Measurements from ENCODE around the gene STRIP1.
"Not testable (repeated sequence)": the region's sequence is repeated elsewhere in the genome, so short reads cannot be mapped to it uniquely, and the experiment has no call there.

STRIP1 gene

DNA sequence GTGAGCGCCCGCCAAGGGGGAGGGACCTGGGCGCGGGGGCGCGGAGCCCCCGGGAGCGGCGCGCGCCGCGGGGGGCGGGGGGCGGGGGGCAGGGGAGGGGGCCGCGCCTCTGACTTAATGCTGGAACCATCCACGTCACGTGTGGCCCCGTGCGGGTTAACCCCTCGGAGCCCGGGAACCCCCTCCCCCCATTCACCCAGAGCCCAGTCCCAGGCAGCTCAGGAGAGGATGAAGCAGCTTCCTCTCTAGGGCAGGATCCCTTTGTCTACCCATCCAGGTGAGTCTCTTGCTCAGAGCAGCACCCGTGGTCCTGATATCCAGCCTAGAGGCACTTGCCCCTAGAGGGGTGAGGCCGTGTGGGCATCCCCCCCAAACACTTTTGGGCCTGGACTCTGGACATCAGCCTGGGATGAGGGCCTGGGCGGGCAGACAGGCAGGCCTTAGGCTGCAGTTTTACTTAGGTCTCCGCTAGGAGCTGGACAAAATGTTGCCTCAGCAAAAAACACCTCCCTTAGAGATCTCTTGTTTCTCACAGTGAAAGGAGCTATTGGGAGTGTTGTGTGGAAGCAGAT, 36.3 kb downstream of the STRIP1 start, which contains the start of gene ALX3:
Gene ALX3, minus strand, starts transcription at position 2 of the 572 bp plus-strand sequence. CDS start 60 bp downstream, outside the sequence.
- DNase-seq, result no peak

DNA sequence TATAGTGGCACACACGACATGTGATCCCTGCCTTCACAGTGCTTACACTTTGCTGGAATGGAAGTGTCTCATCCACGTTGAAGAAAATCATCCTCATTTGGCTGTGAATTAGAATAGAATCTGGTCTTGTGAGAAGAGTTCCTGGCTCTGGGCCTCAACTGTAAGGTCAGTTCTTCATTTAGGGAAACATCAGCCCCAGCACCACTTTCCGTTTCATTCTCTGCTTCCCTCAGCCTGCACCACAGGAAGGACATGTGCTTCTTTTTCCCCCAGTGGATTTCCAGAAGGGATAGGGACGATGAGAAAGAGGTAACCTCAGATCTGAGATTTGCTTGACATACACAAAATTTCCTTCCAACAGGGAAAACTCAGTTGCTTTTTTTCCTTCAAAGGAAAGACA, 39.7 kb downstream of the STRIP1 start:
- DNase-seq, result no peak

DNA sequence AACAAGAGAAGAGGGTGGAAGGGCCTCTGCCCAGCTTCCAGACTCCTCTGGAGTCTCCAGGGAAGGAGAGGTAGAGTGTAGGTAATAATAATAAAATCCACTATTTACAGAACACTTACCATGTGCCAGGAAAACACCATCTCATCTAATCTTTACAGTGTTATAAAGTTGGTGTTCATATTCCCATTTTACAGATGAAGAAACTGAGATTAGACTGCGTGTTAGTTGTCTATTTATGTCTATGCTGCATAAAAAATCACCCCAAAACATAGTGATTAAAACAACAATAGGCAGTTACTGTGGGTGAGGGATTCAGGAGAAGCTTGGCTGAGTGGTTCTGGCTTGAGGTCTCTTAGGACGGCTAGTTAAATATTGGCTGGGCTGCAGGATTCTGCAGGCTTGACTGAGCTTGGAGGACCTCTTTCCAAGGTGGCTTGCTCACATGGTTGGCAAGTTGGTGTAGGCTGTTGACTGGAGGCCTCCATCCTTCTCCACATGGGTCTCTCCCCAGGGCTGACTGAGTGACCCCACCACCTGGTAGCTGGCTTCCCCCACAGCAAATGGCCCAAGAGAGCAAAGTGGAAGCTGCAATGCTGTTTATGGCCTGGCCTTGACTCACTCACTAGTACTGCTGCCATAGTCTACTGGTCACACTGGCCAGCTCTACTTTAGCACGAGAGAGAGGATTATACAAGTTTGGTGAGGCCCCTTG, 42.5 kb downstream of the STRIP1 start:
- DNase-seq, result no peak

DNA sequence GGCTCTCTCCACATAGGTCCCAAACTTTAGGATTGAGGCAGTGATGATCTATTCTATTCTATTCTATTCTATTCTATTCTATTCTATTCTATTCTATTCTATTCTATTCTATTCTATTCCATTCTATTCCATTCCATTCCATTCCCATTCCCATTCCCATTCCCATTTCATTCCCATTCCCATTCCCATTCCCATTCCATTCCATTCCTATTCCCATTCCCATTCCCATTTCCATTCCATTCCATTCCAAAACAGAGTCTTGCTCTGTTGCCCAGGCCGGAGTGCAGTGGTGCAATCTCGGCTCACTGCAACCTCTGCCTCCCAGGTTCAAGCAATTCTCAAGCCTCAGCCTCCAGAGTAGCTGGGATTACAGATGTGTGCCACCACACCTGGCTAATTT, 45.6 kb downstream of the STRIP1 start:
- not testable (repeated sequence) for DNase-seq

DNA sequence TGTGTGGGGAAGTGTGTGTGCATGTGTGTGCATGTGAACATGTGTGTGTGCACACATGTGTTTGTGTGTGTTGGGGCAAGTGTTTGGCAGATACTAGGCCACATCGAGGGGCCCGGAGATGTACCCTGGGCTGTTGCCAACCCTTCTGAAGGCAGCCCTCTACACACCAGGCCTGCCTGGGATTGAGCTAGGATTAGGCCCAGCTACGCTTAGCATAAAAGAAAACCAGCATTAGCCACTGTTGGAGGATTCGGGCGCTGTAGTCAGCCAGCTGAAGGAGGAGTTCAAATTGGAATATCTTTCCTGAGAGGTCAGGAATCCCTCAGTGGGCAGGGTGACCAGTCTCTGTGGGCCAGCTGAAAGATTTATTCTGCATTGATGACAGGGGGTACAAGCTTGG, 46.6 kb downstream of the STRIP1 start:
- no peak for DNase-seq

DNA sequence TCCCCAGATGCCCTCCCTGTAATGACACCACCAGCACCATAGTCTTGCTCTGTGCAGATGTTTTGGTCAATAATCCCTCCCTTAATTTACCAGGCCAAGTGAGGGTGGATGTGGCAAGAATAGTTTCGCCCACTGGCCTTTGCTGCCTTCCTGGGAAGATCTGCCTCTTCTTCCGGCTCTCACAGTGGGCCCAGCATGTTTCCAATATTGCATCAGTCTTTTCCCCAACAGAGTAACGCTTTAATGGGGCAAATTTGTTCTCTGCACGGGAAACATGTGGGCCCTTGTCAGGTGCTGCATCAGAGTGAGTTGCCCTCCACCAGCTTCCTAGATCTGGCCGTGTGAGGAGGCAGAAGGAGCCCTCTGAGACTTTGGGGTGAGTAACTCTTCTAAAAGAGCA, 48.1 kb downstream of the STRIP1 start:
- no peak for DNase-seq

DNA sequence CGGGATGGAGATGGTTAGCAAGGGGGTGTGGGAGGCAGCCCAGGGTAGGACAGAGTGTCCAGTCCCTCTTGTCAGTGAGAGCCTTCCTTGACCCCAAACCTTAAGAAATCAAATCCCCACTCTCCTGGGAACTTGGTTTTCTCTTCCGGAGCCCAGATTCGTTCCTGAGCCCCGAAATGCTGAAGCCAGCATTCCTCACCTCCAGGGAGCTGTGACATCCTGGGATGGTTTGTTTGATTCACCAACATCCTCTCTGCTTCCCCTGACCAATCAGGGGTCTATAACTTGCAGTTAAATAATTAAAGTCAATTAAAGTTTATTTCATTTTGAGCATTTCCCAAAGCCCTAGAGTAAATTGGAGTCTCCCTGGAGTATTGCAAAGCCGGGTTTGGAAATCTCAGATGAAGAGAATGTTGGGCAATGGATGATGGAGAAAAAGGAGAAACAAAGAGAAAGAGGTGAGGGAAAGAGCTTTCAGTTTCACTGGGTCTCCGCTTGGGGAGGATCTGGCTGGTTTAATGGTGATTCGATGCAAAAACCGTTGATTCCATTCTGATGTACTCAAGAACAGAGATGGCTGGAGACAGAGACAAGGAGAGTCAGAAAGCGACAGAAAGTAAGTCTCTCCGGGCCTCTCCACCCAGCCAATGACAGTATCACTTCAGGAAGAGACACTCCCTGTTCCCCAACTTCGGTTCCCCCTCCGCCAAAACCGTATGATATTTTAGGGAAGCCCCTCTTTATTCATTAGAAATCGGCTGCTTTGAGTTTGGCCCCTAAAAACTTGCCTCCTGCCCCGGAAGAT, 48.8 kb downstream of the STRIP1 start:
- no peak for DNase-seq

DNA sequence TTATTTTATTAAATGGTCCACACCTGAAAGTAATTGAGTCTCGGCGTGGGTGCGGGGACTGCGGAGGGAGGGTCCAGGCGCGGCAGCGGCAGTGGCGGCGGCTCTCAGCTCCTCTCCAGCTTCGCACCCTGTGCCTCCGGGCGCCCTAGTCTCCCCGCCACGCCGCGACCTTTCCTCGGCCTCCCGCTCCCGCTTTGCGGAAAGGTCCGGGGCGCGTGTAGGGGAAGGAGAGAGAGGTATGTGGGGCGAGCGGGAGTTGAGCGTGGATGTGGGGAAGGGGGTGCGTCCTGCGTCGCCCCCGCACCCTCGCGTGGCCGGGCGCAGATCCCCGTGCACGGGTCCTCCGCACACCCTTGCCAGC, 49.4 kb downstream of the STRIP1 start:
- no peak for DNase-seq

DNA sequence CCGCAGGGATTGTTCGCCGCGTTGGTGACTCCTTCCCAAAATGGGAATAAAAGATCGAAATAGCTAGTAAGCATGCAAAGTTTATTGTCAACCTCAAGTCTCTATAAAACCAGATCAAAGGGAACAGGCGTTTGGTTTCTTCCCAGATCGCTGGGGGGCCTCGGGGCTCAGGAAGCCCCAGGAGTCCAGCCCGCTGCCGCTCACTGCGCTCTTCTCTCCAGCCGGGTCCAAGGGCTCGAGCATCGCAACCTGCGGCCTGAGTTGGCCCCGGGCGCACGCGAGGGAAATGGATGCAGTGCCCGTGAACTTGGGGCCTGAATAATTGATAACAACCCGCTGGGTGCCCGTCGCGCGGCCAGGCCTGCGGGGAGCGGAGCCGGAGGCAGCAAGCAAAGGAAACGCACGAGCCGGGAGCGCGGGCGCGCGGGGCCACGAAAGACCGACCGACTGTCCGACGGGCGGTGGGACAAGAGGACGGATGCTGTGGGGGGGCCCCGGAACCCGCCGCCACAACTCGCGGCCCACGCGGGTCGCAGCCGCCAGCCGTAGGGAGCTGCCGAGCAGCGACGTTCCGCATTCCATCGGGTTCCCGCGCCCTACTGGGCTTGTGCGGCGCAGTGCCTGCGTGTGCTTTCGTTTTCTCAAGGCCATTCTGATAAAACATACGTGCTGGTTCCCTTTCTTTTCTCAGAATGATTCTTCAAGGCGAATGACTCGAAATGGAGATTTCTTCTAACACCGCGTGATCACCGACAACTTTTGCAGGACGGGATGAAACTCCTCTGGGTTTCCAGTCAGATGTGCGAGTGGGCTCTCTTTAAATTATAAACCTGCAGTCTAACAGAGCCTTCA, 50.0 kb downstream of the STRIP1 start:
- DNase-seq, result peak in 1 of 2 experiments; percentile 21

DNA sequence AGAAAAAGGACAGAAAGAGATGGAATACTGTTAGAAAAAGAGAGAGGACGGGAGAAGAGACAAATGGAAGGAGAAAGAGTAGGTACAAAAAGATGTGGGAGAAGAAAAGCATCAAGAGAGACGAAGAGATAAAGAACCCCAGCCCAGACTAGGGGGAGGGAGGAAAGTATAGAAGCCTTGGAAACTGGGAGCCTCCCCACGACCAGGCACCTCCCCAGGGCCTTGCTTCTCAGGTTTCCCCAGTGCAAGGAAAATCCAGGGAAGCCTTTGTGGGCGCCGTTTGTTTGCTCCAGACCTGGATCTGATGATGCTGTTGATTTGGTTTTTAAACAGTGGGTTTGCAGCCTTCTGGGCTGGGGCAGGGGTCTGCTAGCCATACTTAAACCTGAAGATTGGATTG, 51.2 kb downstream of the STRIP1 start:
- no peak for DNase-seq

DNA sequence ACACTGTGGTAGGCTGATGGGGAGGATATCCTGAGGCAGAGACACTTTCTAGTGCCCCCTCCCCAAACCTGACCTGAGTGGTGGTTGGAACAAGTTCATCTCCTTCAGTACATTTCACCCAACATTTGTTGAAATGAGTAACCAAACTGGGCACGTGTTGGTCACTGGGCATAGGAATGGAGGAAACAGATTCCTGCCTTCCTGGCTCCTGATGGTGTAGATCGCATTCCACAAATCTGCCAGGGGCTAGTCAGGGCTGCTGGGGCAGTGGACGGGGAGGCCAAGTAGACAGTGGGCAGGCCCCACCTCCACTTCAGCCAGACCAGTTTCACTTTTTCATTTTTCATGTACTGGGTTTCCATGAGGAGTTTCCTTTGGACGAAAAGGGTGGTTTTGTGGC, 52.5 kb downstream of the STRIP1 start:
- no peak for DNase-seq

DNA sequence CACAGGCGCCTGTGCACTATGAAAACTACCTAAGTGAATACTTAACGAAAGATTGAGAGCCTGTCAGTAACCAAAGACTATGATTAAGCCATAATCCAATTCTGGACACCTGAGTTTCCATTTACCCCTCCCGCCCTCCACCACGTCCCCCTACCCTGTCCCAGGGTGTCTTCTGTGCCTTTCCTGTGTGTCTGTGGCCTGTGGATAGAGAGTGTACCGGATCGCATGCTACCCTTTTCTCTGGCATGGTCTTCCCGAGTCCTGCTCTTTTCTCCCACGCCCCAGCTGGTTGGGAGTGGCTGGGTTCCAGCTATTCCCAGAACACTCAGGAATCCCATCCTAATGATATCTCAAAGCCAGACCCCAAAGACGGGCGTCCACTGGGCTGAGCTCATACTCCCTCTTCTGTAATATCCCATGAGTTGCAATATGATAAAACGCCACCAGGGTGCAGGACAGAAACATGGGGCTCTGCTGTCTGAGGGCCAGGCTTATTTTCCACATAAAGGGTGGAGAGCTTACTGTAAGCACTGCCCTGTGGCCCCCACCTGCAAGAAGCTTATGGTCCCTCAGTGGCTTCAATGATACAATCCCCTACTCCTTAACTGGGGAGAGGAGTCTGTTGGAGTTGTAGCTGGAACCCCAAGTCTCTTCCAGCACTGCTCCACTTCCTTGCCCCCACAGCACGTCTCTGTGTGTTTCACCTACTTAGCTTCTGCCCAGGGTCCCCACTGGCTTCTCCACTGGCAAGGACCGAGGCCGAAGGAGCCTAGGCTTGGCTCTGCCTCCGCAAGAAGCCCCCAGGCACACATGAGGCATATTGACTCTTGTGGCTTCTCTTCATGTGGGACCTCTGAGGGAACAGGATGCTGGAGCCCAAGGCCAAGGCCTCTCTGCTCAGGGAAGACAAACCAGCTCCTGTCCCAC, 53.7 kb downstream of the STRIP1 start:
- DNase-seq, result peak in 1 of 2 experiments; percentile 16

DNA sequence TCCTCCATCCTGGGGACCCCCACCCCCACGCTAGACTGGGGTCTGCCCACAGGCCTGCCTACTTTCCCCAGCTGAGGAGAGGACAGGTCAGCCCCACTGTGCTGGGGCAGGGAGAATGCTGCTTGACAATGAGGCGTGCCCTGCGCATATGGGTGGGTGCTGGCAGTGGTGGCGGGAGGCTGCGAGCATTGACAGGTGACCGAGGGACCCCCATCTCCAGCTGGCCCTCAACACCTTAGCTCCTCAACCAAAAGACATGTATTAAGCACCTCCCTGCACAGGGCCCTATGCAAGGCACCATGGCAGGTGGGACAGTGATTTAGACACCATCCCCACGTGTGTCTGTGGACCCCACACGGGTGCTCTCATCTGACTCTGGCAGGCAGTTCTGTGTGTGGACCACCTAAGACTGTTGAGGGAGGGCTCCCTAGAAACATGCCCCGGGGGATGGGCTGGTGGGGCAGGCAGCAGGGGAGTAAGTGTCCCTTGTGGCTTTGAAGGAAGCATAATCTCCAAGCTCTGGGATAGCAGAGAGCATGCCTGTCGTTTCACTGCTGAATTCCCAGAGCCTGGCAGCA, 54.4 kb downstream of the STRIP1 start:
- DNase-seq, result no peak

DNA sequence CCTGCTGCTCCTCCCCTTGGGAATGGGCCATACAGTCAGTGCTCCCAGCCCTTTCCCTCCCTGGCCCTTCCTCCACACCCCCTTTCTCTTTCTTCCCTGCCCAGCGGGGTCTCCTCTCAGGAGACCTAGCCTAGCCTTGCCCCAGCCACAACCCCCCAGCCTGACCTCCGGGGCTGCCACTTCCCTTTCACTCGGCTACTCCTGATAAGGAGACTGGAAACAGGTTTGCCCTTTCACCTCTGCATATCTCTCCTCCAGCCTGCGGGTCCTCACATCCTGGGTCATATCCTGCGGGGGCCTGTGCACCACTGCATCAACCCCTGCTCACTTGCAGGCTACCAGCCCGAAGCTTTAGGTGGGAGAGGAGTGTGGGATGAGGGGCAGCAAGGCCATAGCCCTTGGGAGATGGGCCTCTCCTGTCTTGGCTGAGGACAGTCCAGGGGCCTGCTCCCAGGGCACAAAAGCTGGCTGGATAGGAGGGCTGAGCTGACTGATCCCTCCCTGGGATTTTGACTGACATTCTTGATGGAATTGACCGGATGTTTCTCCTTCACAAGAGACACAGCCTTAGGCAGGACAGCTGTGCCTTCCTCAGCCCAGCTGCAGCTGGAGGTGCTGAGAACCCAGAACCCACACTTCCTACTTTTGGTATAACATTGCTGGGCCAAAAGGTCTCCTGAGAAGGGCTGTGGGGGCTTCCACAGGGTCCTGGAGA, 55.3 kb downstream of the STRIP1 start:
- DNase-seq, result no peak

DNA sequence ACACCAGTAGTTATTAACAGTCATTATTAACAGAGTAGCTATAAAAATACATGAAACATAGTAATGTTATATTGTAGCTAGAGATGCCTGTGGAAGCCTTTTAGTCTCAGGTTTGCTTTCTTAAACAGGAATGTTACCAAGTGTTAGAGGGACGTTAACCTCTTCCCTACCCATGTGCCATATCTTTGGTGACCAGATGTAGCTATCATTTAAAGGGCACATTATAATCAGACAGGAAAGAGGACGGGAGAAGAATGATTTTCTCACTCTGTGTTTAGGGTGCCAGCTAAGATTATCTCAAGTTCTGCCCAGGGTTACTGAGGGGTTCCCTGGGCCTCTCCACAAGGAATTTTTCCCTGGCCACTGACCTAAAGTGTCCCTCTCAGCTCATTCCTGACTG, 57.0 kb downstream of the STRIP1 start:
- DNase-seq, result no peak

DNA sequence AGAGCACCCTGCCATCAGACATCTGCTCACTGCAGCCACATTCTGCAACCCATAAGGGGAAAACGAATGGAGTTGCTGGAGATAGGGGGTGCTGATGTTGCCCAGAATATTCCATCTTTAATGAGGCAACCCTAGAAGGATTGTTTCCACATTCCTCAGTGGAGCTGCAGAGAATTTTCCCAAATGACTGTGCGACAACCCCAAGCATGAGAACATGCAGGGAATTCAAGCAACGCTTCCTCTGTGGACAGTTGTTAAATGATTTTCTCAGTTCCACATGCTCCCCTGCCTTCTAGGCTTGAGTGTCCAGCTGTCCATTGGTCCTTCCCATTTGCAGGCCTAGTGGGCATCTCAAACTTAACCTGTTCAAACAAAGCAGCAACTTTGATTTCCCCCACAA, 57.4 kb downstream of the STRIP1 start:
- DNase-seq, result no peak

DNA sequence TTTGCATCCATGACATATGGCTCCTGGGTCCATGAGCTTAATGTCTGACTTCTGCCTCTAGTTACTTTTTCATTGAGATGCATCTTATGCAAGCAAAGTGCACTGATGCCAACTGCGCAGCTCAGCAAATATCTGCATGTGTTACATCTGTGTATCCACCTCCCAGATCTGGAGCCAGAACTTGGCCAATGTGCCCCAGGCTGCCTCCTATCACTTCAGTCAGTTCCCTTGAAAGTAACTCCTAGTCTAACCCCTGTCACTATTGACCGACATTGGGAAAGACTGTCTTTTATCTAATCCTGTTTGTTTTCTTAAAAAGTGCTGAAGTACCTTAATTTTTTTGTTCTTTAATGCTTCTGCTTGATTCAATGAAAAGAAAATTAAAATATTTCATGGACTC, 58.6 kb downstream of the STRIP1 start:
- no peak for DNase-seq

DNA sequence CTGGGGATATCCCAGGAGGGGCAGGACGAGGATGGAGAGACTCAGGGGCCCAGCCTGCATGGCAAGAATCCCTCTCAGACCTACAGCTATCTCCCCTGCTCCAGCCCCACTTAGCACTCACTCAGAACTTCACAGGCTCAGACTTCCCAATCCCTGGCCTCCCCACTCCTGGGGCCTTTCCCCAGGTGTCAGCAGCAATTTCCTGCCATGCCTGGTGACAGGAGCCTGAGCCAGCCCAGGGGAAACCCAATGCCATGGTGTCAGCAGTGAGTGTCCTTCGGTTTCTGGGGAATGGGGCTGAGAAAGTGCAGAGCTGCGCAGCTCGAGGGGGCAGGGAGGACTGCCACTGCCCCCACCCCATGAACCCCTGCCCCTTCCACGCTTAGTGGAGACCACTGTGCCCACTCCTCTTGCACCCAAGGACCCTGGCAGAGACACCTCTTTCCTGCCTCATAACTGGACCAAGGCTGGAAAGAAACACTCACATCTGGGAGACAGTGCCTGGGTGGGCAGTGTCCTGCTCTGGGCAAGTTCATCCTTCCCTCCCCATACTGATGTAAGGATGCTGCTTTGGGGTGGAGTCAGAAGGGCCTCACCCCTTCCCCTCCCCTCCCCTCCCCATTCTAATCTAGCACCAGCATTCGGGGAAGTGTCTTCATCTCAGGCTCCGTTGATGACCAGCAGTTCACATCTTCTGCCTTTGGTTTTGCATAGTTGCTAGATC, 60.7 kb downstream of the STRIP1 start:
- no peak for DNase-seq

DNA sequence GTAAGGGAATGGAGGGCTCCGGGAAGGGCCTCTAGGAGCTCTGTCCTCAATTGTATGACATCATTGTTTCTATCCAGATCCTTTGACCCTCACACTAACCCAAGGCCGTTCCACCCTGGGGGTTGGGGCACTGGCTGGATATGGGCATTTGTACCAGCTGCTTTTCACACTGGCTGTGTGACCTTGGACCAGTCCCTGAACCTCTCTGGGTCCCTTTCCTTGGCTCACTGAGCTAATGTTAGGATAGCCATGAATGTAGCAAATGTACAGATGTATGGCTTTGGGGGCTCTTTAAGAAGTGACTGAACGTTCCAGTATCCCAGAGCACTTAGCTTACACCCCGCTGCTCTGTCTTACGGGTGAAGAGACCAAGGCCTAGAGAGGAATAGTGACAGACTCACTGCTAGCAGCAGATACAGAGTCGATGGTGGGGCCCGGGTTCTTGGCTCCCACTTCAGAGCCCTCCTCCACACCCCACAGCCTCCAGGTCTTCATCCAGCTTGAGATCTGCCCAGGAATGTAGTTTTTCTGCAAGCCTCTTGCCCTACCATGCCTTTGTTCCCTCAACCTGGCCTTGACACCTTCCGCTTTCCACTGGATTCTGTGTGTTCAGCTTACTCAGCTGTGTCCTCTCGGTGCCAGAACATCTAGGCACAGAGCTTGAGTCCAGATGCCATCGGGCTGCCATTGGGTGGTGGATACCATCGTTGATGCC, 63.2 kb downstream of the STRIP1 start:
- no peak for DNase-seq

All from stimulated activated CD4-positive, alpha-beta T cell treated with anti-CD3 and anti-CD28 coated beads, Interleukin-4, amount 100 ng/mL, for 4 hours (primary cell).